ENCODE measurements around the gene PTPN9. TPM values are rescaled to one million over a fixed set of nuclear protein-coding genes. Genes with fewer than 3 reads are reported as not detected.
"Not testable (repeated sequence)": the region's sequence is repeated elsewhere in the genome, so short reads cannot be mapped to it uniquely, and the experiment has no call there.

Gene PTPN9
- total and polyA plus RNA-seq, 4 experiments from 2014 or later = 15.9 to 31.7 (median 21.5) TPM

DNA sequence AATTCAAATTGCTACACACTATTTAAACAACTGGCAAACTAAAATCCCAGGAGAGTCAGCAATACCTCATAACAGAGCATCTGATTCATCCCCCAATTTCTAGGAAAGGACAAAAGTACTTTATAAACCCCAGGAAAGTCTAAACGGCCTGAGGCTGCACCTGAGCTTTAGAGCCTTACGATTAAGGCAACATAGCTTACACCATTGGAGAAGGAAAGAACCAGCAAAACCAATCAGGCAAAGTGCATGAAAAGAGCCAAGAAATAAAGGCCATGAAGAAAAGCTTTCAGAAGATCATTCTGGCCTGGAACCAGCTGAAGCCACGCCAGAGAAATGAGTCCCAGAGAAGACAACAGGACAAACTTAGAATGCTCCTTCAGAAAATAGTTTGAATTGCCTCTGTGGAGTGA is 48.1 kb downstream of the PTPN9 start:
- CTCF ChIA-PET (ENCODE audit: partially characterized antibody) = interaction anchor here (1.1 kb wide), 1 partner anchor 47 kb away, joined by 3 read pairs; no protein-coding TSS in a partner anchor
- Mint-ChIP-seq H3K4me1 (peaks cover 13 to 29% (median 23%) of the 10 kb centered on the region in 4 donors), H3K9me3 (no peaks in the 10 kb centered on the region), H3K27ac (peak overlapping the region in 2 of 7 donors; percentile 18 to 44), H3K36me3 (peaks cover 12 to 13% of the 10 kb centered on the region in 2 donors), H3K4me3 (no peak overlapping the region), H3K27me3 (no peaks in the 10 kb centered on the region)
- POLR2A ChIA-PET (ENCODE audit: partially characterized antibody) = no interaction called here
- peaks cover 12% of the 10 kb centered on the region for H3K36me3 ChIP-seq (ENCODE audit: insufficient read depth, low read length)
- H3K4me1 ChIP-seq (ENCODE audit: insufficient read depth, low read length) = no peaks in the 10 kb centered on the region
- H3K27ac ChIP-seq (ENCODE audit: low read depth, low read length) = no peak overlapping the region
- intact Hi-C loops (cut with micrococcal nuclease) = no loop called here
- H3K9me3 ChIP-seq (ENCODE audit: control insufficient read depth in 1 of 2, low read length in 2 of 2) = no peaks in the 10 kb centered on the region
- H3K4me3 ChIP-seq (ENCODE audit: low read length in 2 of 2) = no peak overlapping the region
- H3K27me3 ChIP-seq (ENCODE audit: insufficient read depth, low read length) = no peaks in the 10 kb centered on the region
- no peak for DNase-seq

DNA sequence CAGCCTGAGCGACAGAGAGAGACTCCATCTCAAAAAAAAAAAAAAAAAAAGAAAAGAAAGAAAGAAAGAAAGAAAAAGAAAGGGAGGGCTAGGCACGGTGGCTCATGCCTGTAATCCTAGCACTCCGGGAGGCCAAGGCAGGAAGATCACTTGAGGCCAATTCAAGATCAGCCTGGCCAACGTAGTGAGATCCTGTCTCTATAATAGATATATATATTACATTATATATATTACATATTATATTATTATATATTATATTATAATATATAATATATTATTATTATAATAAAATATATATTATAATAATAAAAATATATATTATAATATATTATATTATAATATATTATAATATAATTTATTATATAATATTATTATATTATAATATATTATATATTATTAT is 48.9 kb downstream of the PTPN9 start:
- Mint-ChIP-seq H3K4me3 (no peak overlapping the region), H3K36me3 (peaks cover 14 to 15% of the 10 kb centered on the region in 2 donors), H3K4me1 (peaks cover 13 to 26% (median 22%) of the 10 kb centered on the region in 4 donors), H3K9me3 (no peaks in the 10 kb centered on the region), H3K27ac (no peak overlapping the region), H3K27me3 (no peaks in the 10 kb centered on the region)
- no peak overlapping the region for H3K4me3 ChIP-seq (ENCODE audit: low read length in 2 of 2)
- no peaks in the 10 kb centered on the region for H3K27me3 ChIP-seq (ENCODE audit: insufficient read depth, low read length)
- H3K9me3 ChIP-seq (ENCODE audit: control insufficient read depth in 1 of 2, low read length in 2 of 2) = no peaks in the 10 kb centered on the region
- no peak overlapping the region for H3K27ac ChIP-seq (ENCODE audit: low read depth, low read length)
- peaks cover 12% of the 10 kb centered on the region for H3K36me3 ChIP-seq (ENCODE audit: insufficient read depth, low read length)
- DNase-seq = no peak
- H3K4me1 ChIP-seq (ENCODE audit: insufficient read depth, low read length) = no peaks in the 10 kb centered on the region
- intact Hi-C loops (cut with micrococcal nuclease) = no loop called here
- CTCF ChIA-PET (ENCODE audit: partially characterized antibody) = no interaction called here
- POLR2A ChIA-PET (ENCODE audit: partially characterized antibody) = no interaction called here

DNA sequence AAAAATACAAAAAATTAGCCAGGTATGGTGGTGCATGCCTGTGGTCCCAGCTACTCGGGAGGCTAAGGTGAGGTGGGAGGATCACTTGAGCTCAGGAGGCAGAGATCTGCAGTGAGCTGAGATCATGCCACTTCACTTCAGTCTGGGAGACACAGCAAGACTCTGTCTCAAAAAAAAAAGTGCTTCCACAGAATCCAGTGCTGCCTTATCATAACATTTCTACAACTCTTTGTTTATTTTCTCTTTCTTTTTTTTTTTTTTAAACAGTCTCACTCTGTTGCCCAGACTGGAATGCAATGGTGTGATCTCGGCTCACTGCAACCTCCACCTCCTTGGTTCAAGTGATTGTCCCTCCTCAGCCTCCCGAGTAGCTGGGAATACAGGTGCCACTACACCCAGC is 53.4 kb downstream of the PTPN9 start:
- CTCF ChIA-PET (ENCODE audit: partially characterized antibody) = interaction anchor here (1.4 kb wide), 1 partner anchor 17 kb away, joined by 3 read pairs; no protein-coding TSS in a partner anchor
- H3K9me3 Mint-ChIP-seq; H3K4me1 Mint-ChIP-seq; H3K4me3 Mint-ChIP-seq; DNase-seq; H3K4me1 ChIP-seq (ENCODE audit: insufficient read depth, low read length); H3K27me3 ChIP-seq (ENCODE audit: insufficient read depth, low read length); H3K27ac Mint-ChIP-seq; H3K27ac ChIP-seq (ENCODE audit: low read depth, low read length); H3K9me3 ChIP-seq (ENCODE audit: control insufficient read depth in 1 of 2, low read length in 2 of 2); intact Hi-C loops (cut with micrococcal nuclease); POLR2A ChIA-PET (ENCODE audit: partially characterized antibody); H3K4me3 ChIP-seq (ENCODE audit: low read length in 2 of 2); H3K27me3 Mint-ChIP-seq: not testable (repeated sequence)
- H3K36me3 ChIP-seq (ENCODE audit: insufficient read depth, low read length) = peaks cover 30% of the 10 kb centered on the region
- H3K36me3 Mint-ChIP-seq = peaks cover 38 to 42% of the 10 kb centered on the region in 2 donors

DNA sequence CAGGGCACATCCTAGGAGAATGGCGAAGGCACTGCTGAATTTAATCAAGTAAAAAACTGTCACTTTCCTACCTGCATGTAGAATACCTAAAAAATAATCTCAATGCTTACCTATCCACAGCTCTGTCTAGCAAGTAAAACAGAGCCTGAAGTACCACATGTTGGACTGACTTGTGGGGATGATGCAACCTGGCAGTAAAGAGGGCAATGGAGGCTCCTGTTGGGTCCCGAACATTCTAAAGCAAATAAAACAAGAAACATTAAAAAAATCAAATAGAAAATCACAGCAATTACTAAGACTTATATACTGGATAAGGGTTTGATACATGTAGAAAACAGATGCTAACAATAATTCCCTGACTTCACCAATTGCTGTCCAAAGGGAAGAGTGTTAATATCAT is 56.1 kb downstream of the PTPN9 start:
- Histone ChIP-seq H3K9me3 (ENCODE audit: control insufficient read depth in 1 of 2, low read length in 2 of 2) (no peaks in the 10 kb centered on the region), H3K27ac (ENCODE audit: low read depth, low read length) (no peak overlapping the region), H3K27me3 (ENCODE audit: insufficient read depth, low read length) (no peaks in the 10 kb centered on the region), H3K4me1 (ENCODE audit: insufficient read depth, low read length) (no peaks in the 10 kb centered on the region), H3K36me3 (ENCODE audit: insufficient read depth, low read length) (peaks cover 39% of the 10 kb centered on the region), H3K4me3 (ENCODE audit: low read length in 2 of 2) (no peak overlapping the region)
- H3K4me1 Mint-ChIP-seq = peaks cover 0 to 2% (median 0%) of the 10 kb centered on the region in 4 donors
- intact Hi-C loops (cut with micrococcal nuclease) = no loop called here
- no peaks in the 10 kb centered on the region for H3K27me3 Mint-ChIP-seq
- H3K4me3 Mint-ChIP-seq = no peak overlapping the region
- ChIA-PET CTCF (ENCODE audit: partially characterized antibody) (no interaction called here), POLR2A (ENCODE audit: partially characterized antibody) (no interaction called here)
- peaks cover 47 to 57% of the 10 kb centered on the region in 2 donors for H3K36me3 Mint-ChIP-seq
- no peak for DNase-seq
- peak overlapping the region in 1 of 7 donors; percentile 17 for H3K27ac Mint-ChIP-seq
- no peaks in the 10 kb centered on the region for H3K9me3 Mint-ChIP-seq

DNA sequence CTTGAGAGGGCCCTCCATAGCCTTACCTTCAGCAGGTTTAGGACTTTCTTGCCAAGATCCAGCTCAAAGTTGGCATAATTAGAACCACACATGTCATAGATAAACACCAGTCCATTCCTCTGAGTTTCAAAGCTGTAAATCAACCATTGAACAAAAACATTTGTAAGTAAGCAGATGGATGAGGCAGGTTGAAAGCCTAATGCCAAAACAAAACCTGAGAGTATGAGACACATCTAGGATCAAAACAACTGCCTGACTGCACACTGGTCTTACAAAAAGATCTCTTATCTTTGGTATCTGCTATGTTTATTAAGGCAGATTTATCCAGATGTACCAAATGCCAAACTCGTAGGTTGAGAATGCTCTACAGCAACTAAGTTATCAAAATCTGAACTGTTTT is 61.9 kb downstream of the PTPN9 start:
- no peak overlapping the region for H3K4me3 Mint-ChIP-seq
- no peaks in the 10 kb centered on the region for H3K4me1 Mint-ChIP-seq
- ChIA-PET CTCF (ENCODE audit: partially characterized antibody) (no interaction called here), POLR2A (ENCODE audit: partially characterized antibody) (no interaction called here)
- H3K27ac Mint-ChIP-seq = peak overlapping the region in 1 of 7 donors; percentile 40
- H3K36me3 Mint-ChIP-seq = peaks cover 42 to 49% of the 10 kb centered on the region in 2 donors
- intact Hi-C loops (cut with micrococcal nuclease) = loop anchor here (10.0 kb wide), 1 partner anchor 58 kb away; the partner anchor contains the start of gene PTPN9
- Histone ChIP-seq H3K9me3 (ENCODE audit: control insufficient read depth in 1 of 2, low read length in 2 of 2) (no peaks in the 10 kb centered on the region), H3K27ac (ENCODE audit: low read depth, low read length) (no peak overlapping the region), H3K4me3 (ENCODE audit: low read length in 2 of 2) (no peak overlapping the region), H3K4me1 (ENCODE audit: insufficient read depth, low read length) (no peaks in the 10 kb centered on the region), H3K27me3 (ENCODE audit: insufficient read depth, low read length) (no peaks in the 10 kb centered on the region), H3K36me3 (ENCODE audit: insufficient read depth, low read length) (peaks cover 28% of the 10 kb centered on the region)
- no peak for DNase-seq
- H3K9me3 Mint-ChIP-seq = no peaks in the 10 kb centered on the region
- no peaks in the 10 kb centered on the region for H3K27me3 Mint-ChIP-seq

DNA sequence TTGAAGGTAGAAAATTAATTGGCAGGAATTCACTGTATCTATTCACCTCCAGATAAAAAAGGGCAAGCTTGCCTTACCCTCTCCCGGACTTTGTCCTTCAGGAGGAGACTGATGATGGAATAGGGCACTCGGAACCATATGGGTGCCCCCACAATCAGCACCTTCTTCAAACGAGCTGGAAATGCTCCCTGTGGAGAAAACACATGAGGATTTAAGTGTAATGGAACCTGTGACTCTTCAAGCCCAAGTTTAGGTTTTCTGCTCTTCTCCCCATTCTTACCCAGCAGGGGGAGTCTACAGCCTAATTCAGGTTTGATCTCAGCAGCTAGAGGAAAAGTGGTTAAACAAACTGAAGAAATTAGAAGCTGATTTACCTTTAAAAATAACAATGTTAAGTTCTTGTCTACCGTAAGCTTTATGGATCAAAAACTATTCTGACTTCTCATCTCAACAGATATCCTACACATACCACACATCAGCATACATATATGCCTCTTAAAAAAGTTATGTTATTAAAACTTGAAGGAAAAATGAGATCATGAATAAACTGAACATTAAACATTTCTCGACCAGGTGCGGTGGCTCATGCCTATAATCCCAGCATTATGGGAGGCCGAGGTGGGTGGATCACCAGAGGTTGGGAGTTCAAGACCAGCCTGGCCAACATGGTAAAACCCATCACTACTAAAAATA is 70.1 kb downstream of the PTPN9 start:
- Mint-ChIP-seq H3K27ac (peak overlapping the region in 2 of 7 donors; percentile 50 to 78), H3K4me3 (no peak overlapping the region), H3K36me3 (peaks cover 22 to 34% of the 10 kb centered on the region in 2 donors), H3K27me3 (no peaks in the 10 kb centered on the region), H3K4me1 (peaks cover 0 to 3% (median 0%) of the 10 kb centered on the region in 4 donors), H3K9me3 (no peaks in the 10 kb centered on the region)
- CTCF ChIA-PET (ENCODE audit: partially characterized antibody) = interaction anchor here (0.6 to 3.9 kb wide), 22 partner anchors 9 to 293 kb away, joined by 3 to 41 read pairs (median 4); partner anchors contain the start of genes IMP3, MAN2C1, PTPN9 and SIN3A
- no peak overlapping the region for H3K4me3 ChIP-seq (ENCODE audit: low read length in 2 of 2)
- H3K36me3 ChIP-seq (ENCODE audit: insufficient read depth, low read length) = peaks cover 17% of the 10 kb centered on the region
- no peaks in the 10 kb centered on the region for H3K4me1 ChIP-seq (ENCODE audit: insufficient read depth, low read length)
- no peaks in the 10 kb centered on the region for H3K27me3 ChIP-seq (ENCODE audit: insufficient read depth, low read length)
- DNase-seq = peak in 4 of 5 donors; percentile 40 to 49 (median 44)
- intact Hi-C loops (cut with micrococcal nuclease) = loop anchor here (1.0 to 2.0 kb wide), 3 partner anchors 116 to 140 kb away; partner anchors contain the start of gene SNUPN
- no peak overlapping the region for H3K27ac ChIP-seq (ENCODE audit: low read depth, low read length)
- POLR2A ChIA-PET (ENCODE audit: partially characterized antibody) = interaction anchor here (0.8 to 1.6 kb wide), 8 partner anchors 53 to 141 kb away, joined by 3 to 20 read pairs (median 6); partner anchors contain the start of genes IMP3, MAN2C1, SIN3A and SNUPN
- no peaks in the 10 kb centered on the region for H3K9me3 ChIP-seq (ENCODE audit: control insufficient read depth in 1 of 2, low read length in 2 of 2)

DNA sequence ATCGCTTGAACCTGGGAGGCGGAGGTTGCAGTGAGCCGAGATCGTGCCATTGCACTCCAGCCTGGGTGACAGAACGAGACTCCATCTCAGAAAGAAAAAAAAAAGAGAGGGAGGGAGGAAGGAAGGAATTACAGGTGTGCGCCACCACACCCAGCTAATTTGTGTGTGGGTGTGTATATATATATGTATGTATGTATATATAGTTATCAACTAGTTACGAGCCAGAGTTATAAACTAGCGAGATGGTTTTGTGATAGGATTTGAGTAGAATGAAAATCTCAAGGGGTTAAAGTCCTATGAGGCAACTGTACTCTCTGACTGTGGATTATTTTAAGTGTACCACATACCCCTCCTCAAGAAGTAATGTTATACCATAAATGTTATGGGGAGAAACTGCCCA is 76.8 kb downstream of the PTPN9 start:
- no peaks in the 10 kb centered on the region for H3K27me3 ChIP-seq (ENCODE audit: insufficient read depth, low read length)
- ChIA-PET POLR2A (ENCODE audit: partially characterized antibody) (no interaction called here), CTCF (ENCODE audit: partially characterized antibody) (no interaction called here)
- no peak overlapping the region for H3K27ac ChIP-seq (ENCODE audit: low read depth, low read length)
- Mint-ChIP-seq H3K27ac (no peak overlapping the region), H3K36me3 (peaks cover 32% of the 10 kb centered on the region in 2 donors), H3K4me1 (no peaks in the 10 kb centered on the region), H3K9me3 (no peaks in the 10 kb centered on the region), H3K4me3 (no peak overlapping the region), H3K27me3 (no peaks in the 10 kb centered on the region)
- intact Hi-C loops (cut with micrococcal nuclease) = no loop called here
- peaks cover 7% of the 10 kb centered on the region for H3K36me3 ChIP-seq (ENCODE audit: insufficient read depth, low read length)
- no peaks in the 10 kb centered on the region for H3K9me3 ChIP-seq (ENCODE audit: control insufficient read depth in 1 of 2, low read length in 2 of 2)
- H3K4me1 ChIP-seq (ENCODE audit: insufficient read depth, low read length) = no peaks in the 10 kb centered on the region
- DNase-seq = no peak
- no peak overlapping the region for H3K4me3 ChIP-seq (ENCODE audit: low read length in 2 of 2)

All from CD4-positive, alpha-beta memory T cell (primary cell).